Mesothelial cell of epicardium (in vitro differentiated cells): Measurements from ENCODE around the gene AGTRAP. TPM values are rescaled to one million over a fixed set of nuclear protein-coding genes. Genes with fewer than 3 reads are reported as not detected.
A peak's percentile ranks its signal among the peaks of the same experiment; 100 is the strongest.

Experiments
- DNase-seq, 2 experiments: peaks; one replicate each; pipeline ENCODE4 v3.0.0; 2021; ENCODE audit warnings: low spot score in 2 of 2; ENCODE audit not compliant: unreplicated experiment in 2 of 2
- H3K27ac Mint-ChIP-seq: 2 replicates; pipeline ENCODE4 v1.8.0; 2021; ENCODE audit warnings: mixed read lengths
- H3K27me3 Mint-ChIP-seq: 2 replicates; pipeline ENCODE4 v1.8.0; 2021; ENCODE audit warnings: low read depth, mixed read lengths
- H3K36me3 Mint-ChIP-seq: 2 replicates; pipeline ENCODE4 v1.8.0; 2021; ENCODE audit warnings: mixed read lengths
- H3K4me1 Mint-ChIP-seq: 2 replicates; pipeline ENCODE4 v1.8.0; 2021; ENCODE audit warnings: mixed read lengths
- H3K4me3 Mint-ChIP-seq: 2 replicates; pipeline ENCODE4 v1.8.0; 2021; ENCODE audit warnings: mild to moderate bottlenecking, moderate library complexity, mixed read lengths
- H3K9me3 Mint-ChIP-seq: 2 replicates; pipeline ENCODE4 v1.8.0; 2021; ENCODE audit warnings: mixed read lengths
- CTCF ChIP-seq: fragments of 200-600 bp; sonication (generic); IDR thresholded peaks from one replicate; pipeline ENCODE4 v1.5.0; 2021; ENCODE audit warnings: antibody characterized with exemption; ENCODE audit not compliant: unreplicated experiment
- total RNA-seq: library from RNA; stranded (reverse); gene quantifications from 3 replicates; pipeline ENCODE4 v1.2.1, GENCODE V29; 2021

Gene AGTRAP
- total RNA-seq, 1 donor from 2014 or later, result 29.0 TPM

DNA sequence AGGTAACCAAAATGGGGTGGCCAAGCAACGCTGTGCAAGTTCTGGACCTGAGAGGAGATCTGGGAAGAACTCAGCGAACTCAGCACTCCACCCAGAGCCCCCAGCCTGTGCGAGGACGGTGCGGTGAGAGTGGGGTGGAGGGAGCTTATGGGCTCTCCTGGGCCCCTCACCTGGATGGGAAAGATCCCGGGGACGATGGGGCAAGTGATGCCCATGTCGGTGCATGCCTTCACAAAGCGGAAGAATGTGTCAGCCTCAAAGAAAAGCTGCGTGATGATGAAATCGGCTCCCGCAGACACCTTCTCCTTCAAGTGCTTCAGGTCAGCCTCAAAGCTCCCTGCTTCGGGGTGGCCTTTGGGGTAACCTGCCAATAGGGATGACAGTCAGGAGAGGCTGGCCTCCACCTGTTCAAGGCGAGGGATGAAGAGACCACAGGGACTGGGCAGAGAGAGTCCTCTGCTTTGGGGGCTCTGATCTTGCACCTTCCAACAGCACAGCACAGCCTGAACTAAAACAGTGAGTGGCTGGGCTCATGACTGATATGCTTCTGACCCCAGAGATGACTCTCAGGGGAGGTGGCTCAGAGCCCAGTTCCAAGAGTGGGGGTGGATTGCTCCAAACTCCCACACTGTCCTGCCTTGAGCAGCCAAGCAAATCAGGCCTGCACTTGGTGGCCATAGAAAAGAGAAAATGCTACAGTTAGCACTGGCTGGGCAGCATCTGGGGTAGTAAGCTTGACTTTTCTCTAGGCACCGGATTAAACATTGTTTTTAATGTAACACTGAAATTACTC lies 60.3 kb downstream of the AGTRAP start:
- DNase-seq, result no peak
- Mint-ChIP-seq H3K36me3 (peaks cover 37% of the 10 kb centered on the region), H3K9me3 (no peaks in the 10 kb centered on the region), H3K4me3 (no peak overlapping the region), H3K27me3 (no peaks in the 10 kb centered on the region), H3K27ac (peak overlapping the region; percentile 6), H3K4me1 (peaks cover 19% of the 10 kb centered on the region)
- TF ChIP-seq CTCF, result no peak

GRCh38 chr1:11797525-11798216 lies 61.7 kb downstream of the AGTRAP start:
- H3K27ac Mint-ChIP-seq, result peak overlapping the region; percentile 25
- no peak for TF ChIP-seq CTCF
- no peak for DNase-seq
- peaks cover 15% of the 10 kb centered on the region for H3K4me1 Mint-ChIP-seq
- peaks cover 28% of the 10 kb centered on the region for H3K36me3 Mint-ChIP-seq
- H3K27me3 Mint-ChIP-seq, result no peaks in the 10 kb centered on the region
- no peaks in the 10 kb centered on the region for H3K9me3 Mint-ChIP-seq
- no peak overlapping the region for H3K4me3 Mint-ChIP-seq

- H3K27ac Mint-ChIP-seq, result no peak overlapping the region
- no peak overlapping the region for H3K4me3 Mint-ChIP-seq
- H3K4me1 Mint-ChIP-seq, result peaks cover 27% of the 10 kb centered on the region
- no peaks in the 10 kb centered on the region for H3K27me3 Mint-ChIP-seq
- peaks cover 25% of the 10 kb centered on the region for H3K36me3 Mint-ChIP-seq
- H3K9me3 Mint-ChIP-seq, result no peaks in the 10 kb centered on the region
- DNase-seq, result no peak
- TF ChIP-seq CTCF, result no peak
Measured at GRCh38 chr1:11799099-11799498, 63.2 kb downstream of the AGTRAP start.

GRCh38 chr1:11799896-11800295 lies 64.0 kb downstream of the AGTRAP start:
- Mint-ChIP-seq H3K27me3 (no peaks in the 10 kb centered on the region), H3K36me3 (peaks cover 21% of the 10 kb centered on the region), H3K4me1 (peaks cover 35% of the 10 kb centered on the region), H3K27ac (no peak overlapping the region), H3K9me3 (no peaks in the 10 kb centered on the region), H3K4me3 (no peak overlapping the region)
- DNase-seq, result no peak
- TF ChIP-seq CTCF, result no peak

- Mint-ChIP-seq H3K9me3 (no peaks in the 10 kb centered on the region), H3K36me3 (peaks cover 19% of the 10 kb centered on the region), H3K27me3 (no peaks in the 10 kb centered on the region), H3K4me1 (peaks cover 36% of the 10 kb centered on the region), H3K27ac (no peak overlapping the region), H3K4me3 (no peak overlapping the region)
- TF ChIP-seq CTCF, result no peak
- DNase-seq, result no peak
Measured at GRCh38 chr1:11800391-11800755, 64.4 kb downstream of the AGTRAP start.

Other genes with a start within 250 kb of the AGTRAP start
- 2.6 to 3.3 TPM (median 3.1 TPM) in 3 replicates for gene FBXO2, start 81.7 kb upstream of the AGTRAP start, total RNA-seq
- gene FBXO44, start 81.3 kb upstream of the AGTRAP start, total RNA-seq, result 33.1 to 39.4 TPM (median 37.3 TPM) in 3 replicates
- 4.7 to 5.4 TPM (median 4.9 TPM) in 3 replicates for gene FBXO6, start 71.9 kb upstream of the AGTRAP start, total RNA-seq
- gene MAD2L2, start 55.0 kb upstream of the AGTRAP start, total RNA-seq, result 53.0 to 56.3 TPM (median 56.0 TPM) in 3 replicates
- gene DRAXIN, start 44.4 kb upstream of the AGTRAP start, total RNA-seq, result 1.1 to 1.4 TPM (median 1.4 TPM) in 3 replicates
- gene C1orf167, start 26.1 kb downstream of the AGTRAP start, total RNA-seq, result 0.18 to 0.20 TPM in 2 of 3 replicates, not detected in the other
- 37.7 to 39.6 TPM (median 39.2 TPM) in 3 replicates for gene MTHFR, start 69.8 kb downstream of the AGTRAP start, total RNA-seq
- gene CLCN6, start 70.1 kb downstream of the AGTRAP start, total RNA-seq, result 28.1 to 30.3 TPM (median 29.1 TPM) in 3 replicates
- gene NPPA, start 111.6 kb downstream of the AGTRAP start, total RNA-seq, result not detected in 3 replicates
- 1.3 to 2.5 TPM (median 2.3 TPM) in 3 replicates for gene NPPB, start 122.8 kb downstream of the AGTRAP start, total RNA-seq
- gene KIAA2013, start 190.3 kb downstream of the AGTRAP start, total RNA-seq, result 37.8 to 39.3 TPM (median 37.8 TPM) in 3 replicates
- gene PLOD1, start 198.6 kb downstream of the AGTRAP start, total RNA-seq, result 198 to 206 TPM (median 203 TPM) in 3 replicates
- gene MFN2, start 244.3 kb downstream of the AGTRAP start, total RNA-seq, result 52.4 to 58.4 TPM (median 53.7 TPM) in 3 replicates